ENCODE data around the gene IFIT1. TPM values are rescaled to one million over a fixed set of nuclear protein-coding genes. Genes with fewer than 3 reads are reported as not detected.
A peak's percentile ranks its signal among the peaks of the same experiment; 100 is the strongest.

IFIT1 gene
- total RNA-seq, 2 donors from 2014 or later = 1.3 to 7.0 TPM

- ATAC-seq (no peak), DNase-seq (no peak)
- Histone ChIP-seq H3K36me3 (replicated peaks in 1 of 2; ENCODE audit: insufficient read depth in 1 of 2, low read depth in 2 of 2) (no peaks in the 10 kb centered on the region), H3K27me3 (no peaks in the 10 kb centered on the region), H3K27ac (peak overlapping the region in 2 of 4 donors; percentile 72 to 88), H3K9me3 (no peaks in the 10 kb centered on the region), H3K4me1 (peaks cover 20% of the 10 kb centered on the region), H3K4me3 (no peak overlapping the region)
- WGBS, 2 donors = 12 to 30% methylated on average over 3 of the region's 3 CpGs
- intact Hi-C loops (cut with DNase I) = no loop called here
- TF ChIP-seq POLR2A (IDR thresholded peaks at IDR 0.05) (no peak), CTCF (IDR thresholded peaks at IDR 0.05) (no peak)
Observed at GRCh38 chr10:89393898-89394297, 1.5 kb downstream of the IFIT1 start.

GRCh38 chr10:89395141-89395540 lies 2.7 kb downstream of the IFIT1 start:
- Histone ChIP-seq H3K27me3 (no peaks in the 10 kb centered on the region), H3K36me3 (replicated peaks in 1 of 2; ENCODE audit: insufficient read depth in 1 of 2, low read depth in 2 of 2) (no peaks in the 10 kb centered on the region), H3K9me3 (no peaks in the 10 kb centered on the region), H3K4me3 (no peak overlapping the region), H3K27ac (no peak overlapping the region), H3K4me1 (peaks cover 20% of the 10 kb centered on the region)
- no peak for DNase-seq
- intact Hi-C loops (cut with DNase I) = no loop called here
- no peak for ATAC-seq
- WGBS, 2 donors = 97 to 100% methylated on average over 2 of the region's 2 CpGs
- TF ChIP-seq CTCF (IDR thresholded peaks at IDR 0.05) = no peak
- TF ChIP-seq POLR2A (IDR thresholded peaks at IDR 0.05) = no peak

- ATAC-seq = no peak
- no peak for TF ChIP-seq CTCF (IDR thresholded peaks at IDR 0.05)
- no peak for TF ChIP-seq POLR2A (IDR thresholded peaks at IDR 0.05)
- H3K9me3 ChIP-seq = no peaks in the 10 kb centered on the region
- no peak overlapping the region for H3K27ac ChIP-seq
- H3K4me1 ChIP-seq = peaks cover 4% of the 10 kb centered on the region
- H3K36me3 ChIP-seq (replicated peaks in 1 of 2; ENCODE audit: insufficient read depth in 1 of 2, low read depth in 2 of 2) = no peaks in the 10 kb centered on the region
- intact Hi-C loops (cut with DNase I) = no loop called here
- WGBS, 2 donors = 64 to 80% methylated on average over 5 of the region's 5 CpGs
- no peak overlapping the region for H3K4me3 ChIP-seq
- H3K27me3 ChIP-seq = no peaks in the 10 kb centered on the region
- no peak for DNase-seq
Observed at GRCh38 chr10:89398003-89398749, 5.8 kb downstream of the IFIT1 start.

GRCh38 chr10:89399956-89400355 lies 7.5 kb downstream of the IFIT1 start:
- H3K4me3 ChIP-seq = no peak overlapping the region
- no peak overlapping the region for H3K27ac ChIP-seq
- TF ChIP-seq CTCF (IDR thresholded peaks at IDR 0.05) = no peak
- no peak for TF ChIP-seq POLR2A (IDR thresholded peaks at IDR 0.05)
- DNase-seq (no peak), ATAC-seq (no peak)
- no peaks in the 10 kb centered on the region for H3K36me3 ChIP-seq (replicated peaks in 1 of 2; ENCODE audit: insufficient read depth in 1 of 2, low read depth in 2 of 2)
- intact Hi-C loops (cut with DNase I) = no loop called here
- no peaks in the 10 kb centered on the region for H3K9me3 ChIP-seq
- 67 to 90% methylated on average over 1 of the region's 1 CpG for WGBS, 2 donors
- H3K27me3 ChIP-seq = no peaks in the 10 kb centered on the region
- H3K4me1 ChIP-seq = peaks cover 6% of the 10 kb centered on the region

- DNase-seq (no peak), ATAC-seq (no peak)
- intact Hi-C loops (cut with DNase I) = no loop called here
- Histone ChIP-seq H3K27ac (no peak overlapping the region), H3K9me3 (no peaks in the 10 kb centered on the region), H3K36me3 (replicated peaks in 1 of 2; ENCODE audit: insufficient read depth in 1 of 2, low read depth in 2 of 2) (no peaks in the 10 kb centered on the region), H3K27me3 (no peaks in the 10 kb centered on the region), H3K4me3 (no peak overlapping the region), H3K4me1 (peaks cover 6% of the 10 kb centered on the region)
- TF ChIP-seq POLR2A (IDR thresholded peaks at IDR 0.05) (no peak), CTCF (IDR thresholded peaks at IDR 0.05) (no peak)
- 92 to 99% methylated on average over 2 of the region's 2 CpGs for WGBS, 2 donors
Observed at GRCh38 chr10:89403043-89403442, 10.6 kb downstream of the IFIT1 start.
